Caco-2 (cell line): ENCODE measurements around the gene NTRK2. TPM values are rescaled to one million over a fixed set of nuclear protein-coding genes. Genes with fewer than 3 reads are reported as not detected.

Experiments
- BruUV-seq: library from RNA; stranded (reverse); fragments of 400-500 nt; replicated peaks from 2 replicates; lab custom pipeline; 2021; lab: Mats Ljungman, UMichigan
- CTCF ChIA-PET: fragments of 300-600 bp; sonication (Branson Sonifier 250); formaldehyde crosslinking; loops from one replicate; lab custom pipeline; 2022; ENCODE audit warnings: antibody characterized with exemption; lab: Charles Lee
- POLR2A ChIA-PET: fragments of 300-600 bp; sonication (Branson Sonifier 250); formaldehyde crosslinking; loops from one replicate; lab custom pipeline; 2022; ENCODE audit warnings: antibody characterized with exemption; lab: Charles Lee
- DNase-seq, 2 experiments: peaks; one replicate each; pipeline versions ENCODE4 v3.0.0 to v3.0.0-alpha.2; 2020 to 2022
- H3K27me3 ChIP-seq: replicated peaks from 2 replicates; pipeline ENCODE4 v1.6.0; 2011; ENCODE audit warnings: low read length; ENCODE audit not compliant: control insufficient read depth, insufficient read depth
- H3K36me3 ChIP-seq: 2 replicates; pipeline ENCODE4 v1.5.1; 2011; ENCODE audit warnings: low read length; ENCODE audit not compliant: control insufficient read depth, insufficient read depth
- H3K4me1 ChIP-seq: fragments of 250-450 bp; sonication (Bioruptor Pico); 2 replicates; pipeline ENCODE4 v1.5.1; 2020; ENCODE audit warnings: mild to moderate bottlenecking
- H3K4me3 ChIP-seq: 2 replicates; pipeline ENCODE4 v1.5.1; 2011; ENCODE audit warnings: low read depth, mild to moderate bottlenecking, control low read depth, low read length
- H3K9me3 ChIP-seq: fragments of 250-450 bp; sonication (Bioruptor Pico); 2 replicates; pipeline ENCODE4 v1.5.1; 2020; ENCODE audit warnings: mild to moderate bottlenecking, moderate library complexity
- H3K27ac Mint-ChIP-seq: one replicate; pipeline ENCODE4 v1.8.0; 2022; ENCODE audit warnings: mixed read lengths; ENCODE audit not compliant: unreplicated experiment
- H3K27me3 Mint-ChIP-seq: one replicate; pipeline ENCODE4 v1.8.0; 2022; ENCODE audit warnings: mixed read lengths; ENCODE audit not compliant: insufficient read depth, unreplicated experiment
- H3K36me3 Mint-ChIP-seq: one replicate; pipeline ENCODE4 v1.8.0; 2022; ENCODE audit warnings: mild to moderate bottlenecking, mixed read lengths; ENCODE audit not compliant: insufficient read depth, unreplicated experiment
- H3K4me1 Mint-ChIP-seq: one replicate; pipeline ENCODE4 v1.8.0; 2022; ENCODE audit warnings: low read depth, mixed read lengths; ENCODE audit not compliant: unreplicated experiment
- H3K4me3 Mint-ChIP-seq: one replicate; pipeline ENCODE4 v1.8.0; 2022; ENCODE audit warnings: mild to moderate bottlenecking, moderate library complexity, mixed read lengths; ENCODE audit not compliant: unreplicated experiment
- H3K9me3 Mint-ChIP-seq: one replicate; pipeline ENCODE4 v1.8.0; 2022; ENCODE audit warnings: mixed read lengths; ENCODE audit not compliant: unreplicated experiment
- CTCF ChIP-seq, 2 experiments: fragments of 200-600 bp in 1 of 2; IDR thresholded peaks; 1 replicate in 1 of 2; 2 replicates in 1 of 2; pipeline versions ENCODE4 v1.5.1 to v1.8.0; 2011 to 2022; ENCODE audit warnings: antibody characterized with exemption in 1 of 2, control low read depth in 1 of 2, inconsistent platforms in 1 of 2, low read depth in 1 of 2, low read length in 1 of 2, mild to moderate bottlenecking in 1 of 2, moderate library complexity in 1 of 2; ENCODE audit not compliant: insufficient read depth in 1 of 2, severe bottlenecking in 1 of 2, unreplicated experiment in 1 of 2
- intact Hi-C: fragments of 100-400 bp; cut with micrococcal nuclease; formaldehyde crosslinking; loops from one replicate; pipeline ENCODE4 v1.10.0; 2022; ENCODE audit not compliant: unreplicated experiment
- total RNA-seq: library from RNA; stranded (reverse); gene quantifications from 2 replicates; pipeline ENCODE4 v1.2.3, GENCODE V29; 2022

The NTRK2 gene
- total RNA-seq, 1 experiment from 2014 or later: not detected

GRCh38 chr9:84671586-84672521 lies 2.3 kb downstream of the NTRK2 start:
- H3K4me3 ChIP-seq: no peak overlapping the region
- no peaks in the 10 kb centered on the region for H3K4me1 ChIP-seq
- no peaks in the 10 kb centered on the region for H3K4me1 Mint-ChIP-seq
- no peaks in the 10 kb centered on the region for H3K9me3 Mint-ChIP-seq
- DNase-seq: no peak
- H3K27me3 Mint-ChIP-seq: peaks cover 15% of the 10 kb centered on the region
- TF ChIP-seq CTCF (IDR thresholded peaks at IDR 0.05; ENCODE audit: insufficient read depth in 1 of 2, low read depth in 1 of 2, low read length in 1 of 2, severe bottlenecking in 1 of 2, unreplicated experiment in 1 of 2): no peak
- H3K36me3 ChIP-seq: no peaks in the 10 kb centered on the region
- H3K36me3 Mint-ChIP-seq: no peaks in the 10 kb centered on the region
- H3K27ac Mint-ChIP-seq: no peak overlapping the region
- CTCF ChIA-PET: no interaction called here
- no TSS peak for BruUV-seq
- no peaks in the 10 kb centered on the region for H3K9me3 ChIP-seq
- no peaks in the 10 kb centered on the region for H3K27me3 ChIP-seq
- H3K4me3 Mint-ChIP-seq: no peak overlapping the region
- POLR2A ChIA-PET: no interaction called here
- intact Hi-C loops: no loop called here

- H3K27me3 ChIP-seq: no peaks in the 10 kb centered on the region
- BruUV-seq: no TSS peak
- no peak for TF ChIP-seq CTCF (IDR thresholded peaks at IDR 0.05; ENCODE audit: insufficient read depth in 1 of 2, low read depth in 1 of 2, low read length in 1 of 2, severe bottlenecking in 1 of 2, unreplicated experiment in 1 of 2)
- H3K36me3 Mint-ChIP-seq: no peaks in the 10 kb centered on the region
- H3K36me3 ChIP-seq: no peaks in the 10 kb centered on the region
- no peak overlapping the region for H3K4me3 ChIP-seq
- H3K4me1 Mint-ChIP-seq: no peaks in the 10 kb centered on the region
- peaks cover 11% of the 10 kb centered on the region for H3K27me3 Mint-ChIP-seq
- no peaks in the 10 kb centered on the region for H3K9me3 Mint-ChIP-seq
- no peak overlapping the region for H3K4me3 Mint-ChIP-seq
- no peaks in the 10 kb centered on the region for H3K4me1 ChIP-seq
- ChIA-PET POLR2A (no interaction called here), CTCF (no interaction called here)
- no peak for DNase-seq
- intact Hi-C loops: no loop called here
- no peak overlapping the region for H3K27ac Mint-ChIP-seq
- H3K9me3 ChIP-seq: no peaks in the 10 kb centered on the region
Measured at GRCh38 chr9:84673806-84674205, 4.3 kb downstream of the NTRK2 start.

- Histone ChIP-seq H3K36me3 (no peaks in the 10 kb centered on the region), H3K4me1 (no peaks in the 10 kb centered on the region), H3K27me3 (no peaks in the 10 kb centered on the region), H3K4me3 (no peak overlapping the region), H3K9me3 (no peaks in the 10 kb centered on the region)
- no peak for TF ChIP-seq CTCF (IDR thresholded peaks at IDR 0.05; ENCODE audit: insufficient read depth in 1 of 2, low read depth in 1 of 2, low read length in 1 of 2, severe bottlenecking in 1 of 2, unreplicated experiment in 1 of 2)
- no peaks in the 10 kb centered on the region for H3K4me1 Mint-ChIP-seq
- H3K27me3 Mint-ChIP-seq: peaks cover 11% of the 10 kb centered on the region
- BruUV-seq: no TSS peak
- no peaks in the 10 kb centered on the region for H3K36me3 Mint-ChIP-seq
- H3K9me3 Mint-ChIP-seq: no peaks in the 10 kb centered on the region
- no peak overlapping the region for H3K4me3 Mint-ChIP-seq
- ChIA-PET CTCF (no interaction called here), POLR2A (no interaction called here)
- no peak for DNase-seq
- intact Hi-C loops: no loop called here
- H3K27ac Mint-ChIP-seq: no peak overlapping the region
Measured at GRCh38 chr9:84677080-84677479, 7.6 kb downstream of the NTRK2 start.
